ENCODE data around the gene NUP93. TPM values are rescaled to one million over a fixed set of nuclear protein-coding genes. Genes with fewer than 3 reads are reported as not detected.

The NUP93 gene
- total RNA-seq, 1 experiment from 2014 or later, result 165 TPM

GRCh38 chr16:56841233-56841632, 111.3 kb downstream of the NUP93 start:
- WGBS (ENCODE audit: extremely low coverage, insufficient read length, low lambda C conversion rate), result no CpG with 5 or more reads among the region's 2 CpGs
- peak overlapping the region in 2 of 3 experiments; percentile 14 to 15; a peak in 2 of 7 replicates for H3K27ac Mint-ChIP-seq

More at GRCh38 chr16:56841233-56841632, 111.3 kb downstream of the NUP93 start:
- Histone ChIP-seq H3K79me1 (ENCODE audit: insufficient read depth, low read depth, low read length, poor library complexity, severe bottlenecking) (no peaks in the 10 kb centered on the region), H3K18ac (ENCODE audit: insufficient read length, low read depth, low read length) (no peak overlapping the region), H3T11ph (ENCODE audit: low read length) (no peak overlapping the region), H3K4ac (ENCODE audit: low read depth, low read length) (no peak overlapping the region), H2BK12ac (ENCODE audit: insufficient read length, low read depth, low read length) (no peak overlapping the region), H3K9ac (ENCODE audit: extremely low read depth, insufficient read length, low read length) (no peak overlapping the region), H2AK5ac (ENCODE audit: insufficient read length, low read length) (no peak overlapping the region), H3K14ac (ENCODE audit: insufficient read depth, low read length) (no peak overlapping the region), H4K20me1 (ENCODE audit: control insufficient read depth, insufficient read depth, insufficient read length) (no peaks in the 10 kb centered on the region), H4K5ac (ENCODE audit: insufficient read length, low read depth, low read length) (no peak overlapping the region), H3K56ac (ENCODE audit: insufficient read length, low read depth, low read length) (no peak overlapping the region), H3K79me2 (ENCODE audit: insufficient read depth, low read length) (no peaks in the 10 kb centered on the region), H4K91ac (ENCODE audit: insufficient read length, low read depth, low read length) (no peak overlapping the region), H2BK20ac (ENCODE audit: low read depth, low read length, poor library complexity, severe bottlenecking) (no peak overlapping the region), H3K27me3 (ENCODE audit: insufficient read depth, low read length) (no peaks in the 10 kb centered on the region), H3K23me2 (ENCODE audit: insufficient read length, low read depth, low read length, poor library complexity, severe bottlenecking) (no peaks in the 10 kb centered on the region), H2BK5ac (ENCODE audit: insufficient read length, low read length) (no peak overlapping the region), H3K4me1 (ENCODE audit: insufficient read depth, low read length) (no peaks in the 10 kb centered on the region), H2BK15ac (ENCODE audit: low read depth, low read length) (no peak overlapping the region), H3K27ac (ENCODE audit: insufficient read length, low read depth, low read length) (no peak overlapping the region), H3K4me2 (ENCODE audit: insufficient read depth, insufficient read length, low read length) (no peak overlapping the region), H4K8ac (replicated peaks; ENCODE audit: insufficient read length, low read depth, low read length) (no peak overlapping the region), H3K9me3 (ENCODE audit: control insufficient read depth, low read depth, low read length) (no peaks in the 10 kb centered on the region), H3K23ac (ENCODE audit: insufficient read length, low read depth, low read length) (no peak overlapping the region), H2BK120ac (ENCODE audit: low read depth, low read length, poor library complexity, severe bottlenecking) (no peak overlapping the region), H2AFZ (ENCODE audit: low read length) (no peak overlapping the region)
- H3K4me1 Mint-ChIP-seq, result no peaks in the 10 kb centered on the region
- H3K27me3 Mint-ChIP-seq (ENCODE audit: low read depth), result no peaks in the 10 kb centered on the region
- no peak for DNase-seq
- peaks cover 45 to 87% (median 79%) of the 10 kb centered on the region in 3 experiments; a peak in 6 of 7 replicates for H3K36me3 Mint-ChIP-seq (ENCODE audit: insufficient read depth in 1 of 3, low read depth in 3 of 3)
- no peaks in the 10 kb centered on the region for H3K9me3 Mint-ChIP-seq
- no peak for TF ChIP-seq CTCF (conservative IDR thresholded peaks at IDR 0.05)
- no peak overlapping the region for H3K4me3 Mint-ChIP-seq

Data from H9 (cell line).